ENCODE measurements around the gene CCPG1.
A peak's percentile ranks its signal among the peaks of the same experiment; 100 is the strongest.

Gene CCPG1

GRCh38 chr15:55318588-55319494, 89.3 kb downstream of the CCPG1 start, which contains the start of the genes PIGB and PIGBOS1:
Gene PIGB (plus strand): TSS chr15:55319222. CDS start chr15:55319251, 29 bp downstream.
Gene PIGBOS1 (minus strand): TSS chr15:55319123. CDS start chr15:55317792, 1,331 bp downstream.
- DNase-seq, result peak; percentile 90
